T-helper 22 cell (primary cell): Measurements from ENCODE around the gene TAF4.
"Not testable (repeated sequence)": the region's sequence is repeated elsewhere in the genome, so short reads cannot be mapped to it uniquely, and the experiment has no call there.

ENCODE experiments used
- DNase-seq: peaks from one replicate; pipeline ENCODE4 v3.0.0-alpha.2; 2020; ENCODE audit warnings: low read depth

The TAF4 gene

DNA sequence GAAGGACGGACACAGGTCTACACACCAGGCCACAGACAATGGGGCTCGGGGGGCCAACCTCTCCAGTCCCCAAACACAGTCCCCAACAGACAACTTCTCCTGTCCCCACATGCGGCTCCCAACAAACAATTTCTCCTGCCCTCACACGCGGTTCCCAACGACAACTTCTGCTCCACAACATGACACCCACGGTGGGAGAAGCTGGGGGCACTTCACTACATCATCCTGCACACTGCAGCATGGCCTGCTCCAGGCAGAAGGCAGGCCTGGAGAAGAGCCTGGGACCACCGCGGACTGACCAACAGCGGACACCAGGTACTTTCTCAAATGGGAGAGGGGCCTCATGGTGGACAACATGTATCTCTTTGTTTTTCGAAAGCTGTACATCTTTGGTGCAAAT, 6.7 kb downstream of the TAF4 start:
- DNase-seq, result no peak

DNA sequence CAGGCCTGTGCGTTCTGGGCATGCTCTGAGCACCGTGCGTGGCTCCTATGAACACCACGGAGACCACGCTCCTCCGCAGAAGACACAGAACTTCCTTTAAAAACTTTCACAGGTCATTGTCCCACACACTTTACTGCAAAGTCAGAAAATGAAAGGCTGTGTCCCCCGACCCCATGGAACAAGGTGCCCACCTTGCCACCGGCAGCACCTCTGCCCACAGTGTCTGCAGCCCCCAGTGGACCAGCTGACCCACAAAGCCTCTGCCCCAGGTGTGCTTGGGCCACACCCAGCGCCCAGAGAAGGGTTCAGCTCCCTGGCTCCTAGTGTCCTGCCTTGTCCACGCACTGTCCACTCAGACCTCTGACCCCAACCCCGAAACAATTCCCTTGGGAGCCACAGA, 8.7 kb downstream of the TAF4 start:
- no peak for DNase-seq

DNA sequence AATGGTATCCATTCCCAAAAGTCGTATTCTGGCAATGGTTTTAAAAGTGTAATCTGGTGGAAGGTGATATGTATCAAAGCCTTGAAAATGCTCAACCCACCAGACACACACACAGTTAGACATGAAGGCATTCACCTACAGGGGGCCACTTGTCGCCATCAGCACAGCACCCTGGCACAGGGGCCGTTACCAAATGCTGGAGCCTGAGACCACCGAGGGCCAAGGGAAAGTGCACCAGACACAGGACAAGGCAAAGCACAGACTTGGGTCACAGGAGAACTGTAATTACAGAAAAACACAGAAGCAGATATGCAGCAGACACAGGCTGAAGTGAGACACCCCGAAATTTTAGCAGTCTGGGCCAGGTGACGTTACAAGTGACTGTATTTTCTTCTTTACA, 9.3 kb downstream of the TAF4 start:
- no peak for DNase-seq

DNA sequence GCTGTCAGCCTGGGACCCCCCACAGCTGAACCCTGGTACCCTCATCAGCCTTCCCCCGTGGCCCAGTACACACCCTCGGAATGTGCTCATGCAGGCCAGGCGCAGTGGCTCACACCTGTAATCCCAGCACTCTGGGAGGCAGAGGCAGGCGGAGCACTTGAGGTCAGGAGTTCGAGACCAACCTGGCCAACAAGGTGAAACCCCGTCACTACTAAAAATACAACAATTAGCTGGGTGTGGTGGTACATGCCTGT, 9.9 kb downstream of the TAF4 start:
- DNase-seq, result not testable (repeated sequence)

DNA sequence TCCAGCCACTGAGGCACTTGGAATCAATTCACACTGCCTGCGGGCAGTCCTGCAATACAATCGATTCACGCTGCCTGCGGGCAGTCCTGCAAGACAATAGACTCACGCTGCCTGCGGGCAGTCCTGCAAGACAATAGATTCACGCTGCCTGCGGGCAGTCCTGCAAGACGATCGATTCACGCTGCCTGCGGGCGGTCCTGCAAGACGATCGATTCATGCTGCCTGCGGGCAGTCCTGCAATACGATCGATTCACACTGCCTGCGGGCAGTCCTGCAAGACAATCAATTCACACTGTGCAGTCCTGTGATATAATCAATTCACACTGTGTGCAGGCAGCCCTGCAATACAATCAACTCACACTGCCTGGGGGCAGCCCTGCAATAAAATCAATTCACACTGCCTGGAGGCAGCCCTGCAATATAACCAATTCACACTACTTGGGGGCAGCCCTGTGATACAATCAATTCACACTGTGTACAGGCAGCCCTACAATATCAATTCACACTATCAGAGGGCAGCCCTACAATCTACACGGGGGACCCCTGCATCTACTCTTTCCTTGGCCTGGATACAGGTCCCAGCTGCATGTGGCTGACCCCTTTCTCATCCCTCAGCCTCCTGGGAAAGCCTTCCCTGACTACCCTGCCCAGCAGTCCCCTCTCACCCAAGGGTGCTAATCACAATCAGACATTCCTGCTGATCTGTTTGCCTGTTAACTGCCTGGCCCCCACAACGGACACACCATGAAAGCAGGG, 10.4 kb downstream of the TAF4 start:
- DNase-seq, result no peak

DNA sequence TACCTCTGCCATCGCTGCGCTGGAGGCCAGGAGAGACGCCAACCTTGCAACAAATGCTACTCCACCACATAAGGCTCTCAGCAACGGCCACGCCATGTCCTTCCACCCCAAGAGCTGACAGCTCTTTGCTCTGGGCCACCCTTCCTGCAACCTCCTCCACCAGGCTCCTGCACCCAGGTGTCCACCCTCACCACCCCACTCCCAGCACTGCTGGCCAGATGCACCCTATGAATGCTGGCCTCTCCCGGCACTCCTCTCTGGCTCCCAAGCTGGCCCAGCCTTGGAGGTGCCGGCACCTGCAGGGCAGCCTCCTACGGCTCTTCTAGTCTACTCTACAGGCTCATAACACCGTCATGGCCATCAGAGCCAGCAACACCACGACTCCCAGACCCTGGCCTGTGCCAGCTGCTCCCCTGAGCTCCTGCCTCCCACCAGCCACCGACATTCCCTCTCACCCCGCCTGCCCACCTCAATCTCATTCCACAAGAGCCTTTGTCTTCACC, 11.2 kb downstream of the TAF4 start:
- DNase-seq, result no peak

DNA sequence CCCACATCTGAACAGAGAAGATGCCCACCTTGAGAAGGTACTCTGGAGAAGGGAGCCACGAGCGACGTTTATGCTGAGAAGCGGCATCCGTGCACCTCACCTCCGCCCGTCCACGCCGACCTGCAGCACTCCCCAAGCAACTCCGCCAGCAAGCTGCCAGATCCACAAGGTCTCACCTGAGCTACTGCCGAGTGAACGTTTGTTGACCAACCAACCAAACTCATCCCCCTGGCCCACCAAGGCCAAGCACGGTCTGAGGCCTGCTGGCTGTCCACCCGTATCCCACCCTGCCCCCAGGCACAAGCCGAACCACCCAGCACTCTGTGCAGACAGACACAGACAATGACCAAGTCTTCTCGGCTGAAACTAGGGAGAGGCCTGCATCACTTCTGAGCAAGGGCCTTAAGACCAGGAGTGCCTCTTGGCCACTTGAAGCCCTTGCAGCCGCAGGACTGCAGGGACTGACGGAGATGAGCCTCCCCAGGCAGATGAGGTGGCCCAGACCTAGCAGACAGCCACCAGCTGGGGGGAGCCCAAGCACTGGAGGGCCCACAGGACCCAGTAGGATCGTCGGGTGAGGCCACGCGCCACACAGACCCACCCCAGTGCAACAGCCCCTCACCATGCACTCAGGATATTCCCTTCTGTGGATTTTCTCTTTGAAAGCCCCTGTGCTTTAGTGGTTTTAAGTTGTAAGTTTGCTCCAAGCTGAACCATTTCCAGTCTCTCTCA, 12.1 kb downstream of the TAF4 start:
- no peak for DNase-seq

DNA sequence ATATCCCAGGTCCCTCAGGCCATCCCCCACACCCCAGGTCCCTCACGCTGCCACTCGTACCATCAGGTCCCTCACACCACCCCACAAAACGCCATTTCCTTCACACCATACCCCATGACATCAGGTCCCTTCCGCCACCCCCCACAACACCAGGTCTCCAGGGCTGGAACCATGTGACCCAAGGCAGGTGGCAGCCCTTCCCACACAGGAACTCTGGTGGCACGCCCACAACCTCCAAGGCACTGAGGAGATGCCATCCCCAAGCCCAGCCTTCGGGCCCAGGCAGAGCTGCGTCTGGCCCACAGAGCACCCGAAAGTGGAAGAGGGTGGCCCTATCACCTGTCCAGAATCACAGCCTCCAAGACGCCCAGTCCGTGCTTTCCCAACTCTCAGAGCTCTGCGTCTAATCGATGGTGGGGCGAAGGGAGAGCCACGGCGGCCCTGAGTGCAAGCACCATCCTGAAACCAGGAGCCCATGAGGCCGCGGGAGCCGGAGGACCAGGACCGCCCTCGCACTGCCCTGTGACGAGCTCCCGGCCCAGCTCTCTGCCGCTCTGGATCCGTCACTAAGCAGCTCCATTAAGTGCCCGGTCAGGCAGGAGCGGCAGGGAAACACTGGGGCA, 12.7 kb downstream of the TAF4 start:
- DNase-seq, result no peak

DNA sequence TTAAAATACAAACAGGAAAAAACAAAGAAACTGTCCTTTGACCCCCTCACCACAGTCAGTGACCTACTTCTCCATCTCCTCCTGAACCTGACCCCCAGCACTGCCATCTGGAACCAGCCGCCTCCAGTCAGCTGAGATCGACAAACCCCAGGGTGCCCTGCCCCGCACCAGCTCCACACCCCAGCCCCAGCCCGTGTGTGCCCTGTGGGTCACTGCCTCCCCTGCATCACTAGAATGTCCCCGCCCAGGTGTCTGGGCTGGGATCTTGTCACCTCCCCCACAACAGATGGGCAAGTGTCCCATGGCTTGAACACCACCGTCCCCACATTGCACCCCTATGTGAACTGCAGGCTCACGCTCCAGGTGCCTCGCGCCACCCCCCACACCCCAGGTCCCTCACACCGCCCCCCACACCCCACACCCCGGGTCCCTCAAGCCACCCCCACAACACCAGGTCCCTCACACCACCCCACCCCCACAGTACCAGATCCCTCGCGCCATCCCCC, 13.3 kb downstream of the TAF4 start:
- DNase-seq, result no peak

DNA sequence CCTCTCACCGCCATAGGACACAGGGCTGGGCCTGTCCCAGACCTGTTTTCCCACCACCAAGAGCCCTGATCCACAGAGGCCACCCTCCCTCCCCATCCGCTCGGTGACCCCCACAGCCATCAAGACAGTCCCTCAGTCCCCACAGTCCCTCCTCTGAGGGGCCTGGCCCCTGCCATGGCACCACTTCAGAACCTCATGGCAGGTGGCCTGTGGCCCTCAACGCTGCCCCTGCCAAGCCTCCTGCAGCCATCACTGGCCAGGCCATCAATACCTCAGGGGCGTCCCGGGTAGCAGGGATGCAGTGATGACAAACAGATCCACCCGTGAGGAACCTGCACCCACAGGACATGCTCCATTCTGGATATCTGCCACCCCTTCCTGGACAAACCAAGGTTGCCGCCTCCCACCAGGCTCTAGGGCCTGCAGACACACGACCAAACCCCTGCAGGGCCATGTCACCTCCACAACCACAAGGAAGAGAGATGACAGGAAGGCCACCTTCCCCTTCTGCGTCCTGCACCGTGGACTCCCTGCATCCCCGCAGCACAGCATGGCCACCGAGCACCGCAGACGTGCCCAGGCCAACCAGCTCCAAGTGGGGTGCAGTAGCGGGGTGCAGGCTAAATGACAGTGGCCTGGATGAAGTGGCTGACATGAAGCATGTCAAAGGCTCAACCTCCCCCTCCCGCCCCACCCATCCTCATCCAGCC, 14.0 kb downstream of the TAF4 start:
- no peak for DNase-seq

DNA sequence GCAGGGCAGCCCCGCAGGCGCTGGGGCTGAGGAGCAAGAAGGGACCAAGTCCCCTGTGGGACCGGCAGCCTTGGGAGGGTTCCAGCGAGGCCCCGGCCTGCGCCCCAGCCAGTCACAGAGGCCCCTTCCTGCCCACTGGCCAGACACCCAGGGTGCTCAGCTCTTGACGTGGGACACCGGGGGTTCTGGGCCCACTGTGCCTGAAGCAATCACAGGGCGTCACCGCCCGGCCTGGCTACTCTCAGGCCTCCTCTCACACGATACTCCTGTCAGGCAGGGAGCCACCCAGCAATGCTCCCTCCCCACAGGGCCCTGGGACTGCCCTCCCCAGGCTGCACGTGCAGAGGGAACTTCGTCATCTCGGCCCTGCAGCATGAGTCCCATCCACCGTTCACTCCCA, 14.5 kb downstream of the TAF4 start:
- DNase-seq, result no peak

DNA sequence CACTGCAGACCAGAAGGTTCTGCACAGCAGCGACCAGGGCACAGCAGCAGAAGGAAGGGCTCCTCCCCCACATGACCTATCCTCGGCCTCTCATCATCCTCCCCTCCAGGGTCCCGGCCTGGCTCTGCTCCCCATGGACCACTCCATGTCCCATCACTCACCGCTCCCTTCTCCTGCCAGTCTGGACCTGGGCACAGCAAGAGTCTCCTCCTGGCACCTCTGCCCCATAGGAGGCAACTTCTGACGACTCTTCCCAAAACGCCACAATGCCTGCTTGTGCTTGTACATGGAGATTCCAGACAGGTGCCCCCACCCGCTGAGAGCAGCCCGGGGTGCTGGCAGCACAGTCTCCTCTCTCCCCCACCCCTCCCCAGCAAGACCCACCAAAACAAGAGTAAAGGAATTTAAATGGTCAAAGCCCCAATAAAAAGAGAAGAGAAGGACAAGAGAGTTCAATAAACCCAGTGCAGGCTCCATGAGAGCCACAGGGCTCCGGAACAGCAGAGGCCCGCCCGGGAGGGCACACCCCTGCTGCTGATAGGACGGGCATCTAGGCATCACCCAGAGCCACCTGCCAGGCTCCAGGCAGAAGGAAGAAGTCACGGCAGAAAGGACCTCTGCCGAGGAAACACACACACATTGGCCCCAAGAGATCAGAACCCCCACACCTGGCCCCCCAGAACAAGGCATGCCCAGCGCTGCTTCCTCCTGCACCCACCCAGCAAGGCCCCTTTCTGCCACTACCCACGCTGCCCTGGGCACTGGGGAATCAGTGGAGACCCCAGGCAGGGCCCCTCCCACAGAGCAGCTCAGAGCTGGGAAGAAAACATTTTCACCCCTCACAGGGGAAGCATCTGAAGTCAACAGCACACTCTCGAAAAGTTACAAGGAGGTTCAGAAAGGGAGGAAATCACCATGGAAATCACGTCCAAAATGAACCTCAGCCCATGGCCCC, 15.2 kb downstream of the TAF4 start:
- DNase-seq, result no peak

DNA sequence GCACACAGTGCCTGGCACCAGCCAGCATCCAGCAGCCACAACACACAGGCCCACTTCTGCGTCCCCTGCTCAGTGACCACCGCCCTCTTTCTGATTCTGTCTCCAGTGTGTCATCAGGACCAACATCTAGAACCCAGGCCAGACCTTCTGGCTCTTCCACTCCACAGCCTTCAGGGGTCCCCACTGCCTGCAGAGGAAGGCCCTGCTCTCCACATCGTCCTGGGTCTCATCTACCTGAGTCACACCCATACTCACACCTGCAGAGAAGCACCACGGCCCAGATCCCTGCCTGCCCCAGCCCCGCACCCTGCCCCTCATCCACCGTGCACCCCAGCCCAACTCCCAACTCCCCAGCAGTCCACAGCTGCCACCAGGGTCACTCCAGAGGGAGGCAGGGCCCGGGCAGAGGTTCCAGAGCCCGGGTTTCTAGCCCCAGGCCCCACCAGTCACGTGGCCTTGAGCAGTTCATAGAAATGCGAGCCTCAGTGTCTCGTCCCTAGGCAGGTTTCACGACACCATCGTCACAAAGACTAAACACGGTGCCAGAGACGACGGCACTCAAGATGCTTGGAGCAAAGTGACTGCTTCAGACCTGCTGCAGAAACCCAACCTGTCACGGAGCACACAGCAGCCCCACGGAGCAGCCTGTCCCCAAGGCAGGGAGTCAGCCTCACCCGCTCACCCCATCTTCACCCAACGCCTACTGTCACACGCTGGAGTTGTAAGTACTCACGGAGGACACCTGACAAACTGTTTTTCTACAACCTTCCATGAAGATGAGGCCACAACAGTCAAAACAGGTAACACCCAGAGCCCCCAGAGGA, 16.1 kb downstream of the TAF4 start:
- no peak for DNase-seq

DNA sequence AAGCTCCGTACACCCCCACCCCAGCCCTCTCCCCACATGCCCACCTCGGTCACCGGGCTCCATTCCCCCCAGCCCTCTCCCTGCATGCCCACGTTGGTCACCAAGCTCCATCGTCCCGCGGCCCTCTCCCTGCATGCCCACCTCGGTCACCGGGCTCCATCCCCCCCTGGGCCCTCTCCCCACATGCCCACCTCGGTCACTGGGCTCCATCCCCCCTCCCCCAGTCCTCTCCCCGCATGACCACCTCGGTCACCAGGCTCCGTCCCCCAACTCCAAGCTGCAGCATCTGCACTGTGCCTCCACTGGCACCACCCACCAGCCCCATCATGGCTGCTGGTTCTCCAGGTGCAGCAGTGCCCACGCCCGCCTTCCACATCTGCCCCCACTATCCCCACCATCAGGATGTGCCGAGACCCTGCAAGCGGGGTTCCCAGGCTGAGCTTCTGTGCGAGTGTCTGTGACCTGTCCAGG, 16.8 kb downstream of the TAF4 start:
- DNase-seq, result no peak

DNA sequence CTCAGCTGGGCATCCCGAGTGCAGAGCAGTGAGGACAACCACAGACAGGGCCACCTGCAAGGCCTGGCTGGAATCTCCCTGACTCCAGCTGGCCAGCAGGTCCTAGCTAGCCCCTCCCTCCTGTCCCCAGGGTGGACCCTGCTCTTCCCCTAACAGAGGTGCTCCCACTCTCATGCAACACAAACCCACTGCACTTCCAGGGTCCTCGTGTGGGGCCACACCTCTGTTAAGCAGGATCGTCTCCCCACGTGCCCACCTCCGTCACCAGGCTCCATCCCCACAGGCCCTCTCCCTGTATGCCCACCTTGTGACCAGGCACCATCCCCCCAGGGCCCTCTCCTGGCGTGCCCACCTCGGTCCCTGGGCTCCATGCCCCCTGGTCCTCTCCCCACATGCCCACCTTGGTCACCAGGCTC, 17.3 kb downstream of the TAF4 start:
- DNase-seq, result no peak

DNA sequence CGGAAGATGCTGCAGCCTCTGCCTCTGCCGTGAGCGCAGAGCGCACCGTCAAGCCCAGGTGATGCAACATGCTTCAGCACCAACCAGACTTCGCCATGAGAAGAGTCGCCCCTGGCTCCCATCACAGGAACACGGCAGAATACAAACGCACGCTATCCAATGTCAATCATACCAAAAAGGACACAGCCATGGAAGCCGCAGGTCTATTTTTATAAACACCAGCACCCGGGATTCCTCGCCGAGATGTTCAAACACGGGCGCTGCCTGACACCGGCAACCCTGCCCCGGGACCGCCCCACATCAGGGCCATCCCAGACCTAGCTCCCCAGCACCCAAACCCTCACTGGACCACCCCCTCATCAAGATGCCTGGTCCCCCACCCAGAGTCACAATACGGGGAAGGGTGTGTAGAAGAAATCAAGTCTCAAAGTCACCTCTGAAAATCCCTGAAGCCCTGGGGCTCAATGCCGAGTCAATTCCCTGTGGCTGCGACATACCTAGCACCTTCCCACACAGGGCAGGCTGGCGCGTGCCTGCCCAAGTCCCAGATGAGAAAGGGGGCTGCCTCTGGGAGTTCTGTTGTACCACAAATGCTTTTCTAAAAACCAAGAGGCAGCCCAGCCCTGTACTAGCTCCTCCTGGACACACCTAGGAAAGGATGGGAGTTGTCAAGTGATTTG, 17.9 kb downstream of the TAF4 start:
- DNase-seq, result no peak

DNA sequence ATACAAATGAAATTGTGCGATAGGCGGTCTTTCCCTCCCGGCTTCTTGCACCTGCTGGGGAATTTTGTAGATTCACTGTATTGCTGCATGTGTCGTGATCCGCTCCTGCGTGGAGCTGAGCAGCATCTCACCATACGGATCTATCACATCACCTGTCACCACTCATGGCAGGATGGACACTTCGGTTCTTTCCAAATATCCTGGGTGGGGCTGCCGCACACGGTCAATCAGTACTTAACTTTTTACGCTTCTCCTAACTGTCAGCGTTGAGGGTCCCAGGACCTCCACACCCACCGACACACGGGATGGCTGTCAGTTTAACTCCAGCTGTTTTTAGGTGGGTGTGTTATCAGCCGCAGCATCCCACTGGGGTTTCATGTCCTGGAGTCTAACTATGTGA, 19.2 kb downstream of the TAF4 start:
- DNase-seq, result no peak

DNA sequence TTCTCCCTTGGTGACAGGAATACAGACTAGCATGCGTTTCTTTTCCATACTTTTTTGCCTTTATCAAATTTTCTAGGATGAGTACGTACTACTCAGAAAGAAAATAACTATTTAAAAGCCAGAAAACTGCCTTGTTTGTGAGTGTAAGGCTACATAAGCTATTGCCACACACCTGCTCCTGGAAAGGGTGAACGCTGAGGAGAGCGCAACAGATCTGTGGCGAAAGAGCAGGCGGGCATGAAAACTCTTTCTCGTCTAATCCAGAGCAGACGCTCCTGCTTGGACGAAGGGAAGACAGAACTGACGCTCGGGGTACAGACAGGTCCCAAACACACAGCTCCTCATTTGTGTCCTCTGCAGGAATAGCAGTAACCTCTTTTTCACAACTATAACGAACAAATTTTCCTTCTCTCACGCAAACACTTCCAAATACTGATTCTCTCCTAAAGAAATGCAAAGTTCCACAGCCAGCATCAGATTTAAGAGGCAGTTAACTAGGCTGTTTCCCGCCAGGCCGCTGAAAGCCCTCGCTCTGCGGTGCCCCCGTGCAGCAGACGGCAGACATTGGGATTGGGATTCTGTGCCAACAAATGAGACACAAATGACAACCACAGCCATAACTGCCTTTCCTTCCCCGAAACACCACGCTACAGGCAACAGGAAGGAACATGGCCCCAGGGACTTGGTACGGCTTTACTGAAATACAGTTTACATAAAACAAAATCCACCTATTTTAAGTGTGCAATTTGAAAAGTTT, 20.0 kb downstream of the TAF4 start:
- no peak for DNase-seq

DNA sequence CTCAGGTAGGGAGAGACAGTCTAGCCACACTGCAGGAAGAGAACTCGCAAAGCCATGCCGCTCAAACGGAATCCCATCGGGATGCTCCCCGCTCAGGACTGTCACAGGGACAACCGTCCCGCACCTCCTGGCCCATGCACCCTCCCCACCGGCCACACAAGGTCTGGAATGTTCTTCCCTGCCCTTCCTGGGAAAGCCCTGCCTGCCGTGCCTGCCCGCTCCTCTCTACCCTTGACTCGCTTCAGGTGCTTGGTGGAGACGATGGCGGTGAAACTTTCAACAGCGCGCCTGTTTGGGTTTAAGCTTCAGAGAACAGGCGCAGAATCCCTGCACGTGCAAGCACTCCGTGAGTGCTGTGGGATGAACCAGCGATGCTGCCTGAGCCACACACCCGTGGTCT, 20.6 kb downstream of the TAF4 start:
- DNase-seq, result no peak
